HepG2 (cell line): Measurements from ENCODE around the gene TIMM17B. TPM values are rescaled to one million over a fixed set of nuclear protein-coding genes. Genes with fewer than 3 reads are reported as not detected.
A peak's percentile ranks its signal among the peaks of the same experiment; 100 is the strongest.

ENCODE experiments used
- GTF2F1 ChIP-seq: fragments of 150-350 bp; IDR thresholded peaks from 2 replicates; pipeline ENCODE4 v1.6.1; 2014; ENCODE audit warnings: low read length
- MATR3 ChIP-seq: sonication (generic); formaldehyde crosslinking; IDR thresholded peaks from 2 replicates; pipeline ENCODE4 v1.4.0; 2020; ENCODE audit warnings: missing genetic modification reagents
- MLLT10 ChIP-seq: sonication (generic); formaldehyde crosslinking; IDR thresholded peaks from 2 replicates; pipeline ENCODE4 v1.4.0; 2020; ENCODE audit warnings: missing genetic modification reagents
- PAWR ChIP-seq: sonication (generic); formaldehyde crosslinking; IDR thresholded peaks from 2 replicates; pipeline ENCODE4 v1.4.0; 2020; ENCODE audit warnings: missing genetic modification reagents, mild to moderate bottlenecking, borderline replicate concordance
- SALL2 ChIP-seq: sonication (generic); formaldehyde crosslinking; IDR thresholded peaks from 2 replicates; pipeline ENCODE4 v1.8.1; 2023; ENCODE audit warnings: mild to moderate bottlenecking, missing genetic modification reagents, inconsistent platforms
- SUZ12 ChIP-seq: fragments of 150-350 bp; IDR thresholded peaks from 2 replicates; pipeline ENCODE4 v1.6.1; 2014; ENCODE audit warnings: low read depth, low read length
- SYNCRIP ChIP-seq: fragments of 200-400 bp; formaldehyde crosslinking; IDR thresholded peaks from 2 replicates; pipeline ENCODE4 v1.6.1; 2018; ENCODE audit warnings: mild to moderate bottlenecking, low read depth, low read length; ENCODE audit not compliant: insufficient read depth
- TEAD3 ChIP-seq: optimal IDR thresholded peaks from 2 replicates; pipeline ENCODE3; 2016; ENCODE audit warnings: borderline replicate concordance
- TMF1 ChIP-seq: sonication (generic); formaldehyde crosslinking; IDR thresholded peaks from 2 replicates; pipeline ENCODE4 v1.8.1; 2022; ENCODE audit warnings: low read depth, missing genetic modification reagents
- ZNF501 ChIP-seq: sonication (generic); formaldehyde crosslinking; IDR thresholded peaks from 2 replicates; pipeline ENCODE4 v1.5.1; 2020; ENCODE audit warnings: mild to moderate bottlenecking, moderate library complexity, missing genetic modification reagents
- ZNF614 ChIP-seq: IDR thresholded peaks from 2 replicates; pipeline ENCODE4 v1.6.1; 2018; ENCODE audit warnings: missing biosample characterization, missing genetic modification reagents, inconsistent platforms, borderline replicate concordance
- ZNF616 ChIP-seq: sonication (generic); formaldehyde crosslinking; IDR thresholded peaks from 2 replicates; pipeline ENCODE4 v1.5.0; 2020; ENCODE audit warnings: low read depth, mild to moderate bottlenecking, missing genetic modification reagents
- ZNF766 ChIP-seq: sonication (generic); formaldehyde crosslinking; IDR thresholded peaks from 2 replicates; pipeline ENCODE4 v1.5.0; 2020; ENCODE audit warnings: missing genetic modification reagents, borderline replicate concordance
- polyA plus RNA-seq, 8 experiments: library from polyadenylated mRNA; depleted of rRNA in 3 of 8; stranded (reverse) in 7 of 8; unstranded in 1 of 8; fragments of >200 nt; fragmentation: Illumina TruSeq in 4 of 8; extraction: Trizol in 4 of 8; gene quantifications; 2 replicates each; pipeline versions ENCODE4 v1.2.1 to v1.2.3, GENCODE V29; 2011 to 2016; ENCODE audit warnings: low read depth in 4 of 8, missing spikeins in 1 of 8, mixed read lengths in 1 of 8; ENCODE audit not compliant: insufficient read depth in 1 of 8
- total RNA-seq, 5 experiments: library from RNA; depleted of rRNA; stranded (reverse); fragments of >200 nt; fragmentation: Illumina TruSeq; extraction: Trizol; gene quantifications; 2 replicates each; pipeline ENCODE4 v1.2.3, GENCODE V29; 2016; ENCODE audit warnings: low read depth in 1 of 5
- TF ChIP-seq, protein P1 (sequence below): sonication (generic); formaldehyde crosslinking; IDR thresholded peaks from 2 replicates; pipeline ENCODE4 v1.5.0; 2020; ENCODE audit warnings: mild to moderate bottlenecking, missing genetic modification reagents
- TF ChIP-seq, protein P2 (sequence below): sonication (generic); formaldehyde crosslinking; IDR thresholded peaks from 2 replicates; pipeline ENCODE4 v1.5.0; 2020; ENCODE audit warnings: mild to moderate bottlenecking, missing genetic modification reagents
- TF ChIP-seq, protein P3 (sequence below): sonication (generic); formaldehyde crosslinking; IDR thresholded peaks from 2 replicates; pipeline ENCODE4 v1.4.0; 2020; ENCODE audit warnings: missing genetic modification reagents, borderline replicate concordance
- TF ChIP-seq, protein P4 (sequence below): sonication (generic); formaldehyde crosslinking; IDR thresholded peaks from 2 replicates; pipeline ENCODE4 v1.5.0; 2020; ENCODE audit warnings: missing genetic modification reagents
- TF ChIP-seq, protein P5 (sequence below): sonication (generic); formaldehyde crosslinking; IDR thresholded peaks from 2 replicates; pipeline ENCODE4 v1.5.0; 2020; ENCODE audit warnings: missing genetic modification reagents
- TF ChIP-seq, protein P6 (sequence below): sonication (generic); formaldehyde crosslinking; IDR thresholded peaks from 2 replicates; pipeline ENCODE4 v1.4.0; 2020; ENCODE audit warnings: missing genetic modification reagents
- TF ChIP-seq, protein P7 (sequence below): sonication (generic); formaldehyde crosslinking; IDR thresholded peaks from 2 replicates; pipeline ENCODE4 v1.4.0; 2020; ENCODE audit warnings: missing genetic modification reagents

The TIMM17B gene
- total and polyA plus RNA-seq, 2 of the 13 experiments (the other 11 are each of a cell fraction or from before 2014, with no cell fraction given): 56.0 to 72.5 TPM

DNA sequence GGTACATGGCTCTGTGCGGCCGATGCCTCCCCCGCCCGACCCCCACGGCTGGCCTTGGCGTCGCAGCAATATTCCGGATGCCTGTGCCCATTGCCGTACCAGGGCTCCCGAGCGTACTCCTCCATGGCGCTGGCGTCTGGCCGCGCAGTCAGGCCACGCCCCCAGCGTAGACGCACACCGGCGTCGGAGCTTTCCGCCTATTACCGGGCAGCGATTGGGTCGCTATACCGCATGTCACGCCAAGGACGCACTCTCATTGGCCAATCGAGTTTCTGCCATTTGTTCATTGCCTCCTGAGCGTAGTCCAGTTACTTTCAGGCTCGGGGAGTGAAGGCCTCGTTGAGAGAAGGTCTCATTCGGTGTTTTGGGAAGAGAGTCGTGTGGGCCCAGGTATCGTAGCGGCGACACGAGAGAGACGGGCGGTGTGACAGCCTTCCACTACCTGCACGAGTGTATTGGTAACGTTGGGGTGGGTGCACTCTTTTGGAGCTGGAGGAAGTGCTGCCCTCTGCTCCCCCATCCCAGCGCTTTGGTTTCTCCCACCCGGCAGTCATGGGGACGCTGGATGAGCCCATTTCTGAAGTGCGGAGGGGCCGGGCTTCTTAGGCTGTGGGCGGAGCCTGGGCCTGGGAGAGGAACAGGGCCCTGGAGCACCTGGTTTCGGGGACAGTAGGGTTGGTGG, at the start of gene TIMM17B, which contains the start of gene PQBP1 (continued):
- TF ChIP-seq ZNF614 (CRISPR knock-in tag) (no peak), ZNF766 (no peak), GTF2F1 (no peak), SUZ12 (no peak), PAWR (CRISPR knock-in tag) (no peak), SYNCRIP (no peak), ZNF501 (CRISPR knock-in tag) (peak; percentile 19; the same call in 1 of the 2 replicates), ZNF616 (CRISPR knock-in tag) (no peak), TEAD3 (no peak), TMF1 (CRISPR knock-in tag) (no peak), MATR3 (CRISPR knock-in tag) (no peak), MLLT10 (CRISPR knock-in tag) (no peak), SALL2 (0 out of 2 replicates have a peak, but pooled peaks have one; percentile 21)
- TF ChIP-seq, protein P1, sequence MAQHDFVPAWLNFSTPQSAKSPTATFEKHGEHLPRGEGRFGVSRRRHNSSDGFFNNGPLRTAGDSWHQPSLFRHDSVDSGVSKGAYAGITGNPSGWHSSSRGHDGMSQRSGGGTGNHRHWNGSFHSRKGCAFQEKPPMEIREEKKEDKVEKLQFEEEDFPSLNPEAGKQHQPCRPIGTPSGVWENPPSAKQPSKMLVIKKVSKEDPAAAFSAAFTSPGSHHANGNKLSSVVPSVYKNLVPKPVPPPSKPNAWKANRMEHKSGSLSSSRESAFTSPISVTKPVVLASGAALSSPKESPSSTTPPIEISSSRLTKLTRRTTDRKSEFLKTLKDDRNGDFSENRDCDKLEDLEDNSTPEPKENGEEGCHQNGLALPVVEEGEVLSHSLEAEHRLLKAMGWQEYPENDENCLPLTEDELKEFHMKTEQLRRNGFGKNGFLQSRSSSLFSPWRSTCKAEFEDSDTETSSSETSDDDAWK: no peak
- TF ChIP-seq, protein P2, sequence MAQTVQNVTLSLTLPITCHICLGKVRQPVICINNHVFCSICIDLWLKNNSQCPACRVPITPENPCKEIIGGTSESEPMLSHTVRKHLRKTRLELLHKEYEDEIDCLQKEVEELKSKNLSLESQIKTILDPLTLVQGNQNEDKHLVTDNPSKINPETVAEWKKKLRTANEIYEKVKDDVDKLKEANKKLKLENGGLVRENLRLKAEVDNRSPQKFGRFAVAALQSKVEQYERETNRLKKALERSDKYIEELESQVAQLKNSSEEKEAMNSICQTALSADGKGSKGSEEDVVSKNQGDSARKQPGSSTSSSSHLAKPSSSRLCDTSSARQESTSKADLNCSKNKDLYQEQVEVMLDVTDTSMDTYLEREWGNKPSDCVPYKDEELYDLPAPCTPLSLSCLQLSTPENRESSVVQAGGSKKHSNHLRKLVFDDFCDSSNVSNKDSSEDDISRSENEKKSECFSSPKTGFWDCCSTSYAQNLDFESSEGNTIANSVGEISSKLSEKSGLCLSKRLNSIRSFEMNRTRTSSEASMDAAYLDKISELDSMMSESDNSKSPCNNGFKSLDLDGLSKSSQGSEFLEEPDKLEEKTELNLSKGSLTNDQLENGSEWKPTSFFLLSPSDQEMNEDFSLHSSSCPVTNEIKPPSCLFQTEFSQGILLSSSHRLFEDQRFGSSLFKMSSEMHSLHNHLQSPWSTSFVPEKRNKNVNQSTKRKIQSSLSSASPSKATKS (CRISPR knock-in tag): no peak
- TF ChIP-seq, protein P3, sequence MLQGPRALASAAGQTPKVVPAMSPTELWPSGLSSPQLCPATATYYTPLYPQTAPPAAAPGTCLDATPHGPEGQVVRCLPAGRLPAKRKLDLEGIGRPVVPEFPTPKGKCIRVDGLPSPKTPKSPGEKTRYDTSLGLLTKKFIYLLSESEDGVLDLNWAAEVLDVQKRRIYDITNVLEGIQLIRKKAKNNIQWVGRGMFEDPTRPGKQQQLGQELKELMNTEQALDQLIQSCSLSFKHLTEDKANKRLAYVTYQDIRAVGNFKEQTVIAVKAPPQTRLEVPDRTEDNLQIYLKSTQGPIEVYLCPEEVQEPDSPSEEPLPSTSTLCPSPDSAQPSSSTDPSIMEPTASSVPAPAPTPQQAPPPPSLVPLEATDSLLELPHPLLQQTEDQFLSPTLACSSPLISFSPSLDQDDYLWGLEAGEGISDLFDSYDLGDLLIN: no peak
- TF ChIP-seq, protein P4, sequence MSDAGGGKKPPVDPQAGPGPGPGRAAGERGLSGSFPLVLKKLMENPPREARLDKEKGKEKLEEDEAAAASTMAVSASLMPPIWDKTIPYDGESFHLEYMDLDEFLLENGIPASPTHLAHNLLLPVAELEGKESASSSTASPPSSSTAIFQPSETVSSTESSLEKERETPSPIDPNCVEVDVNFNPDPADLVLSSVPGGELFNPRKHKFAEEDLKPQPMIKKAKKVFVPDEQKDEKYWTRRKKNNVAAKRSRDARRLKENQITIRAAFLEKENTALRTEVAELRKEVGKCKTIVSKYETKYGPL: no peak
- TF ChIP-seq, protein P5, sequence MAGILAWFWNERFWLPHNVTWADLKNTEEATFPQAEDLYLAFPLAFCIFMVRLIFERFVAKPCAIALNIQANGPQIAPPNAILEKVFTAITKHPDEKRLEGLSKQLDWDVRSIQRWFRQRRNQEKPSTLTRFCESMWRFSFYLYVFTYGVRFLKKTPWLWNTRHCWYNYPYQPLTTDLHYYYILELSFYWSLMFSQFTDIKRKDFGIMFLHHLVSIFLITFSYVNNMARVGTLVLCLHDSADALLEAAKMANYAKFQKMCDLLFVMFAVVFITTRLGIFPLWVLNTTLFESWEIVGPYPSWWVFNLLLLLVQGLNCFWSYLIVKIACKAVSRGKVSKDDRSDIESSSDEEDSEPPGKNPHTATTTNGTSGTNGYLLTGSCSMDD: no peak
- TF ChIP-seq, protein P6, sequence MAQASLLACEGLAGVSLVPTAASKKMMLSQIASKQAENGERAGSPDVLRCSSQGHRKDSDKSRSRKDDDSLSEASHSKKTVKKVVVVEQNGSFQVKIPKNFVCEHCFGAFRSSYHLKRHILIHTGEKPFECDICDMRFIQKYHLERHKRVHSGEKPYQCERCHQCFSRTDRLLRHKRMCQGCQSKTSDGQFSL (CRISPR knock-in tag): no peak
- TF ChIP-seq, protein P7, sequence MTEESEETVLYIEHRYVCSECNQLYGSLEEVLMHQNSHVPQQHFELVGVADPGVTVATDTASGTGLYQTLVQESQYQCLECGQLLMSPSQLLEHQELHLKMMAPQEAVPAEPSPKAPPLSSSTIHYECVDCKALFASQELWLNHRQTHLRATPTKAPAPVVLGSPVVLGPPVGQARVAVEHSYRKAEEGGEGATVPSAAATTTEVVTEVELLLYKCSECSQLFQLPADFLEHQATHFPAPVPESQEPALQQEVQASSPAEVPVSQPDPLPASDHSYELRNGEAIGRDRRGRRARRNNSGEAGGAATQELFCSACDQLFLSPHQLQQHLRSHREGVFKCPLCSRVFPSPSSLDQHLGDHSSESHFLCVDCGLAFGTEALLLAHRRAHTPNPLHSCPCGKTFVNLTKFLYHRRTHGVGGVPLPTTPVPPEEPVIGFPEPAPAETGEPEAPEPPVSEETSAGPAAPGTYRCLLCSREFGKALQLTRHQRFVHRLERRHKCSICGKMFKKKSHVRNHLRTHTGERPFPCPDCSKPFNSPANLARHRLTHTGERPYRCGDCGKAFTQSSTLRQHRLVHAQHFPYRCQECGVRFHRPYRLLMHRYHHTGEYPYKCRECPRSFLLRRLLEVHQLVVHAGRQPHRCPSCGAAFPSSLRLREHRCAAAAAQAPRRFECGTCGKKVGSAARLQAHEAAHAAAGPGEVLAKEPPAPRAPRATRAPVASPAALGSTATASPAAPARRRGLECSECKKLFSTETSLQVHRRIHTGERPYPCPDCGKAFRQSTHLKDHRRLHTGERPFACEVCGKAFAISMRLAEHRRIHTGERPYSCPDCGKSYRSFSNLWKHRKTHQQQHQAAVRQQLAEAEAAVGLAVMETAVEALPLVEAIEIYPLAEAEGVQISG (CRISPR knock-in tag): no peak; the same call in 1 of the 2 replicates
